ENCODE results near the gene SLC9A9.
"Not testable (repeated sequence)": the region's sequence is repeated elsewhere in the genome, so short reads cannot be mapped to it uniquely, and the experiment has no call there.

Gene SLC9A9

DNA sequence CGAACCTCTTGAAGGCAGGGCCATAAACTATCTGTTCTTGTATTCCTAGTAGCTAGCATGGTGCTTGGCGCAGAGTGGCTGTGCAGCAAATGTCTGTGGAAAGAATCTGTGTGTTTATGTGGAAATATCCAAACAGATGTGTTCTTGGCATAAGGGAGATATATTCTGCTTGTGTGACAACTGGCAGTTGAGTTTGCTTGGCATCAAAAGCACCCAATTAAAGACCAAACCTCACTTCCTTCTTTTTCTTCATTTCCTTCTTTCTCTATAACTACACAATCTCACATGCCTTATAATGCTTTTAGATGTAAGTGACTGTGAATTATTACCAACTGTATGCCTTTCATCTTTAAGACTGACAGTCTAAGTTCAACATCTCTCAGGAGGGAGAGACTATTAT, 296.5 kb downstream of the SLC9A9 start:
- DNase-seq (ENCODE audit: low spot score) = no peak

DNA sequence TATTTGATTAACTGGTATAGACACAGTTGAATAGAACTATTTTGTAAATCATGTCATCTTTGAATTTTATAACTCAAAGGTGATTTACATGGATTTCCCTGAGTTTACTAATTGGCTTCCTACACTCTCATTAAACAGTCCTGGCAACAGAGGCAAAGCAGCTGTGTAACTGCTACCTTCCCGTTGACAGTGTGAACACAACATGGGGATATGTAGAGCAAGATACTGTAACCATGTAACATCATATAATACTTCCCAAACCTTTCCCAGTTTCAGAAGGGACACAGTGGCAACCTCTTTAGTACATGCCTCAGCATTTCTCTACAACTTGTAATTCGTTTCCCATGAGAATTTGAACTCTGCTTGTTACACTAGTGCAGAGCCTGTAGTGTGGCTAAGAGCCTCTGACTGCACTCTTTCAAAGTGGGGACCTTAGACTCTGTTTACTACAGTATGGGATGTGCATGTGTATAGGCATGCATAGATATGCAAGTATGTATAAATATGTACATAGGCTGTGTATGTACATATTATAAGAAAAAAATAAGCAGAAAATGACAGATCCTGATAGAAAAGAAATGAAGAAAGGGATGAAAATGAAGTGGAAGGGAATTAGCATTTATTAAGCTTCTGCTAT, 299.3 kb downstream of the SLC9A9 start:
- DNase-seq (ENCODE audit: low spot score) = no peak

DNA sequence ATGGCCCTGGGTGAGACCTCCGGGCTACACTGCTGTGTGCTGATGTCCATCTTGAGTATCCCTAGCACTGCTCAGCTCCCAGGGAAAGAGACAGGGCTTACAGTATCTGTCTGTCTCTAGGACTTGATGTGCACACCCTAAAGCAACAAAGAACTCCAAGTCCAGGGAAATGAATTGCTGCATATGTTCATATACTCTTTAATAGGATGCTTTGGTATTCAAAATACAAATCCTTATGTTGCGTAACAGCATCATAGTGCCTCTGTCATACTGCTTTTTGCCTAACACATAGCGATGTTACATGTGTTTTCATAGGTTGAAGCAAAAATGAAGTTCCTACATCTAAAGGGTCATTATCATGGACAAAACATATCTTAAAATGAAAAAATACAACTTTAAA, 299.9 kb downstream of the SLC9A9 start:
- DNase-seq (ENCODE audit: low spot score) = no peak

DNA sequence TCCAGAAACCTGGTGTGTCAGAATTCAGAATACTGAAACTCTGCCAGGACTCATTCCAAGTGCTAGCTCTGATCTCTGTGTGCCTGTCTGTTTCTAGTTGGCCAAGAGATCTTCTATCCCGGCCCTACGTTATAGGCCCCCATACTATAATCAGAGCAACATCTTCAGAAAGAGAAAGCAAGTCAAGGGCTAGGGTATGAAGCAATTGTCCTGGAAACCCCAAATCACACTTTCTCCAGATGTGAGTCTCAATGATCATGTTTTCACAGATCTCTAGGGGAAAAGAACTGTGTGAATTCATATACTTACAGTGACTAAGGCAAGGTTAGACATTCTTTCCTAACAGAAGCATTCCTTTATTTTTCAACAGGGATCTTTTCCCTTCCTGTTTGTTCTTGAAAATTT, 309.7 kb downstream of the SLC9A9 start:
- no peak for DNase-seq (ENCODE audit: low spot score)

DNA sequence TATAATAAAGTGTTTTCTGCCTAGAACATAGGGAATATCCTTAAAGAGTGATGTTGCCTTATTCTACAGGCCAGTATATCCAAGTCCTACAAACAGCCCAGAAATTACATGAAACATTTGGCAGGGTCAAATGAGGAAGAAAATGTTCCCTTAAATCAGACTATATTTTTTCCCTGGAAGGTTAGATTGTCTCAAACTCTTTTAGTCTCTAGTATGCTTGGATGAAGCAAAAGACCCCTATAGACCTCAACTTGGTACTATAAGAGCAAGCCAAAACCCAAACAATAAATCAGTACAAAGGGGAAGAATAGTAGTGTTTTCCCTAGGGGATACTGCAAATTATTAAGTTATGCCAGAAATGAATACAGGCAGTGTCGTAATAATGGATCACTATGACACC, 310.2 kb downstream of the SLC9A9 start:
- DNase-seq (ENCODE audit: low spot score) = no peak

DNA sequence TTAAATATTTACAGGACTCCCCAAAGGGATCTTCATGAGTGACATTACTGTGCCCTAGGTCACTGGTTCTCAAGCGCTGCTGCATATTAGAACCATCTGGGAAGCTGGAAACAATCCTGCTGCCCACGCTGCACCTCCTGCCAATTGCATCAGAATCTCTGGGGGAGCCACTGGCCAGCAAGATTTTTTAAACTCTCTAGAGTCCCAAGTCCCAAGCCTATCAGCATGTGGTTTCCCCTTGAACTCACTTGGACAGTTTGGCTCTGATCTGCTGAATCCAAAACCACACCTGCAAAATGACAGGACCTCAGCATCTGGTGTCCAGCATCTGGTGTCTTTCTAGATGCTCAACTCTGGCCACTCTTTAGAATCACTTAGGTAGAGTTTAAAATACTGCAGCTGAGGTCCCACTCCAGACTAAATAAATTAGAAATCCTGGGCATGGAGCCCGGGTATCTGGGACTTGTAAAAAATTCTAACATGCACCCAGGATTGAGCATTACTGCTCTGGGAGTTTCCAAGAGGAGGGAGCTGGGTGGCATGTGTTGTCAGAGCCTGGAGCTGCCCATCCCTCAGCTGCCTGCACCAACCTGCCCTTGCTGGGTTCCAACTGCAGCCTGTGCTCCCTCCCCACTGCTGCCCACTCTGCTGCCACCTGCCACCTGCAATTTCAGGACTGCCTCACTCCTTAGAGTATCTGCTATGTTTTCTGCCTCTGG, 311.3 kb downstream of the SLC9A9 start:
- DNase-seq (ENCODE audit: low spot score) = no peak

DNA sequence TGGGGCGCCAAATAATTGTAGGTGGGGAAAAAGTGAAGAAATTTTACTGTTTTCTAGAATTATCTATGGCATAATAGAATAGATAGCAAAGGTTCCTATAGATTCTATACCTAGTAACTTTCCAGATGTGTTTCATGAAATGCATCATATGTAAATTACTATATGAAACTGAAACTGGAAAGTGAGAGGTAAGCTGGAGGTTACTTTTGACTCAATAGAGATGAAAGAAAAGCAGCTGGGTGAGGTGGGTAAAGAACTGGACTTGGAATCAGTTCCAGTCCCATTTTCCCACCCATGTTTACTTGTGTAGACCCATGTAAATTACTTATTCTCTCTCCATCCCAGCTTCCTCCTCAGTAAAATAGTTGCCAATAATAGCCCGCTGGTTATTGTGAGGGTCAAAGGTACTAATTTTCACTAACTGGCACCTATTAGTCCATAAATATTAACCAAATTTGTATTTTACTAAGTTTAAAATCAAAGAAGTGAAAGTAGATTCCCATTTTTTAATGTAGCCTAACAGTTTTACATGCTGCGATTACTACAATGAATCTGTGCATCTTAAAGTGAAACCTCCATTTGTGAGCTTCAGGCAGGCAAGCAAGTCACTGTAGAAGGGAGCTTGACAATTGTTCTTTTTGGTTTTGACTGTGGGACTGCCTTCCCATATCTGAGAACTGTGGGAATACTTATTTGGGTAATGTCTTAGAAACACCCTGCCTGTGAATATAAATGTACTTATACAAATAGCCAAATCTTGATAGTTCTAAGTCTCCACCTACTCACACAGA, 312.1 kb downstream of the SLC9A9 start:
- no peak for DNase-seq (ENCODE audit: low spot score)

DNA sequence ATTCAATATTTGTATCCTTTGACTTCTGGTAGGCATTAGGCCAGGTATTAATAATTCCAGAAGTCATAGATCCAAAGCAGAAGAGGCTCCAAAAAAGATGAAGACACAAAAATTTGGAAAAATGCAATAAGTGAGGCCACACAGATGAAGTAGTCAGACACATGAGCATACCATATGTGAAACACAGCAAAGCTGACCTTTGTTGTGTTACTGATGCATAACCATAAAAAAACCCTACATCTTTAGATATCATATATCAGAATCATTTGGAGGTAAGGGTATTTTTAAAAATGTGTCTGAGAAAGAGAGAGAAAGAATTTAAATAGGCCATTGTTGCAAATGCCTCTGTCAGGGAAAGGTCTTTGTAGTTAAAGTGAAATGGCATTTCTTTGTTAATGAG, 314.9 kb downstream of the SLC9A9 start:
- no peak for DNase-seq (ENCODE audit: low spot score)

DNA sequence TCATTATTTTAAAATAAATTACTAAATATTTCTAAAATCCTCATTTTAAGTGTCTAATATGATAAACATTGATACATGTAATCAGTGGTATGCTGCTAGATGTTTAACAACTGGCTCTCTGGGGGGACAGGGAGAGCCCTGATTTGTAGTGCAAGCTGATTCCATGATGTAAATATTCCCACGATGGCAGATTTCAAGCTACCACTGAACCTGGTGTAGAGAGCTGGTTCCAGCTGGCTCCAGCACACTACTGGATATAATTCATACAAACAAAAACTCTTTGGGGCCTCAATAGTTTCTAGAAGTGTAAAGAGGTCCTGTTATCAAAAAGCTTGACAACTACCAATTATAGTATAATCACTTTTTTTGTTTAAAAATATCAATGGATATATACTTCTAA, 316.2 kb downstream of the SLC9A9 start:
- no peak for DNase-seq (ENCODE audit: low spot score)

DNA sequence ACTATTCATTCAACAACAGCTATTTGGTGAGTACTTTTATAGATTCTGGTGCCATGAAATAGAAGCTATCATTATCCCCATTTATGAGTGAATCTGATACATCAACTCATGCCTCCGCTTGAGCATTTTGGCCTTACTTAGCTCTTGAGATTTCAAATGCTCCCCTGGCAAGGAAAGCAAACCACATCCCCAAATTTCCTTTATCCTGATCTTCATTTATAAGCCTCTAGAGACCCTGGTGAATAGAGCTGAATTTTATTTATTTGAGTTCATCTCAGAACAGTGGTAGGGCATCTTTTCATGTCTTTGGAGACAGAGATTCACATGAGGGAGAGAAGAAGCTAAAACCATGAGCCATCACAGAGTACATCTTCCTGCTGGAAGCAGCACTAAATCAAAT, 317.2 kb downstream of the SLC9A9 start:
- DNase-seq (ENCODE audit: low spot score) = no peak

DNA sequence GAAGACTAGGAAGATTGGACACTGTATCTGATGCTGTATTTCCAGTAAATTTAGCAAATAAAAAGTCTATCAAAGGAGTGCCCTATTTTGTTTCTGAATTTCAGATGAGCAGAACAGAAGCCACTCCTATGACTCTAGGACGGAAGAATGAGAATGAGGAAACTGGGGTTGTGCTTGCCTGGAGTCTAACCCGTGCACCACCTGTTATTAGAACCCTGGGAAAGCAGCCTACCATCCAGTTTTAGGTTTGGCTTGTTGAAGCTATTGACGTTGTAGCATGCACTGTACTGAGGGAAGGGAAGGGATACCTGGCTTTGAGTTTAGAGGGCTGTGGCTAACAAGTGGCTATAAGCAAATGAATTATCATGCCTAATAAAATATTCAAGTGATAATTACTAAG, 318.5 kb downstream of the SLC9A9 start:
- DNase-seq (ENCODE audit: low spot score) = no peak

DNA sequence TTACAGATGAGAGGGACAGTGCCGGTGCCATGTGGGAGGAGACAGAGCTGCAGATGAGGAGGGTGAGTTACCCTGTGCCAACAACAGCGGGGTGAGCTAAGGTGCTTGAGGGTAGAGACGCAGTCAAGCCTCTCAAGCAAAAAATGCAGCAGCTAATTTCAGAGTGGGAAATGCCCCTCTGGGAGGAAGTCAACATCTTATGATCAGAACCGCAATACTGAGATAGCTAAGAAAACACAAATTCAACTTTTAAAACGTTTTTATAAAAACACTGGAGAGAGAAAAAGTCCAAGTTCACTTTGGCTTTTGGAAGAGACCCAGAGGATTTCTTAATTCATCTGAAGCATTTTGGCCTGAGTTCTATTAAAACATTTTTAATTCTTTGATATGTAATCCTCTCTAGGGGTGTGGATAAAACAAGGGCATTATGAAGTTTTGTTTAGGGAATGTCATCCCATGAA, 319.2 kb downstream of the SLC9A9 start:
- no peak for DNase-seq (ENCODE audit: low spot score)

DNA sequence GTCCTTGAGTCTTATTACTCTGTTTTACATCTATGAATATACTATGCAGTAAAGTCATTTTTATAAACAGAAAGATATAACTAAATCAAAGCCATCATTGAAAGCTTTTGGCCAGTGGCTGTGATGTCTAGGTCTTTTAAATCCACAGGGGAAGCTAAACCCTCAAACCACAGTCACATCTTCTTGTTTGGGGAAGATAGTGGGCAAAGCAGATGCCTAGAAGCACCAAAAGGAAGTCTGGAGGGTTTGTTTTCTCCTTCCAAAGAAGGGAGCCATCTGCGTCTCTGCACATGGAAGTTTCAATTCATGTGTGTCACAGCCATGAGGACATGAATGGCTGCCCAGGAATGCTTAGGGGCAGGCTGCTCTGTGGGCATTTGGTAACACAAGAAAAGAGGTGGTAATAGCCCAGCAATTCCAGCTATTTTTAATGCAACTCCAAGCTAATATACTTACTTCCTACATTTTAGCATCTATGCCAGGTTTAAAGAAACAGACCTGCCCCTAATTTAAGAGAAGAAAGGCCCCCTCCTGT, 322.2 kb downstream of the SLC9A9 start:
- no peak for DNase-seq (ENCODE audit: low spot score)

DNA sequence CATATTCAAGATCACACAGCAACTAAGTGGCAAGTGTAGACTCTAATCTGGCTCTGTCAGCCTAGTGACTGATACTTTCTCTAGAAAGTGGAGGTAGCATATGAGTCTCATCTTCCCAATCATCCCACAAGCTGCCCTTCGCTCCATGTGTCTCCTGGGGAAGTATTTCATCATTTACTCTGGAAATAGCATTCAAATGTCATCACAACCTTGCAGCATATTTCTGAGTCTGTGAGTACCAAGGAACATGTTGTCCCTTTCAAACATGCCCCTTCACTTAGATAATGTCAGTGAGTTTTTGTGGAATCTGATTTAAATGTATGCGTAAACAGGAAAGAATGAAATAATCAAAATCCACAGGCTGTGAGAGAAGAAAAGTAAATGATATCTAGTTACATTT, 322.9 kb downstream of the SLC9A9 start:
- DNase-seq (ENCODE audit: low spot score) = no peak

DNA sequence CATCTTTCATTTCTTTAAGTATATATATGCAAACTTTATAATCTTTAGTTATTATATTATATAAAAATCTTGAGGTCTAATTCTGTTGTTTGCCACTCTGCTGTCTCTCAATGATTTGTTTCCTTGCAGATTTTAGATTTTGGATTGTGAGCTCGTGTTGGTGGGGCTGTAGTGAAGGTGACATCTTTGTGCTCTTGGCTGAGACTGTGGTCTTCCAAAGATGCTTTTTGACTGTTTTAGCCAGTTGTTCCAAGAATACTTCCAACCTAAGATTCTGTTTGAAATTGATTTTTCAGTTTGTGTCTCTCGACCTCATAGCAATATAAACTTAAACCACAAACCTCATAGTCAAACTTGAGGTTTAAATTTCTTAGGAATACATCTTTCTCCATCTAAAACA, 326.5 kb downstream of the SLC9A9 start:
- no peak for DNase-seq (ENCODE audit: low spot score)

DNA sequence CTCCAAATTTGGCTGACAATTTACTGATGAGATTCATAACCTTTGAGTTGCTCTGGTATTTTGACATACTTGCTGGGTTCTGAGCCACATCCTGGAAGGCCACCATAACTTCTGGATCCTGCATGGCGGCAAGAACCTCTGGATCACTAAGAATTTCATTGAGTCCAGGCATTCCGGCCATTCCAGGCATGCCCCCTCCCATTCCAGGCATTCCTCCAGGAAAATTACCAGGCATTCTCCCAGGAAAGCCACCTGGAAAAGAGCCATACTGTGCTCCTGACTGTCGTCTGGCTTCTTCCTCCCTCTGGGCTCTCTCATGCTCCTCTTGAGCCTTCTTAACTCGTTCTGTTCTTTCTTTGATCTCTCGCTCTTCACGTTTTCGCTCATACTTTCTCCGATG, 331.1 kb downstream of the SLC9A9 start:
- DNase-seq (ENCODE audit: low spot score) = not testable (repeated sequence)

DNA sequence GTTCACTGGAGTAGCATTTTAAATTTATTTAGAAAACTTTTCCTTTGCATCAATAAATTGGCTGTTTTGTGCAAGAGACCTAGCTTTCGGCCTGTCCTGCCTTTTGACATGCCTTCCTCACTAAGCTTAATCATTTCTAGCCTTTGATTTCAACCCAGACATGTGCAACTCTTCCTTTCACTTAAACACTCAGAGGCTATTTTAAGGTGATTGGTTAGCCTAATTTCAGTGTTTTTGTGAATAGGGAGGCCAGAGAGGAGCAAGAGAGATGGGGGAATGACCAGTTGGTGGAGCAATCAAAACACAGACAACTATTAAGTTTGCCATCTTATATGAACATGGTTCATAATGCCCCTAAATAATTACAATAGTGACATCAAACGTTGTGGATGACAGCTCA, 333.4 kb downstream of the SLC9A9 start:
- no peak for DNase-seq (ENCODE audit: low spot score)

DNA sequence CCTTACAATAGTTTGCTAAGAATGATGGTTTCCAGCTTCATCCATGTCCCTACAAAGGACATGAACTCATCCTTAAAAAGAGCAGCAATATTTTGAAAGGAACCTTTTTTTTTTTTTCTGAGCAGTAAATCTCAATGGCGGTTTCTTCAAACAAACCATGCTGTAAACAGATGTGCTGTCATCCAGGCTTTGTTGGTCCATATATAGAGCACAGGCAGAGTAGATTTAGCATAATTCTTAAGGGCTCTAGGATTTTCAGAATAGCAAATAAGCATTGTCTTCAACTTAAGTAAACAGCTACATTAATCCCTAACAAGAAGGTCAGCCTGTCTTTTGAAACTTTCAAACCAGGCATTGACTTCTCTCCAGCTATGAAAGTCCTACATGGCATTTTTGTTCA, 334.2 kb downstream of the SLC9A9 start:
- no peak for DNase-seq (ENCODE audit: low spot score)

DNA sequence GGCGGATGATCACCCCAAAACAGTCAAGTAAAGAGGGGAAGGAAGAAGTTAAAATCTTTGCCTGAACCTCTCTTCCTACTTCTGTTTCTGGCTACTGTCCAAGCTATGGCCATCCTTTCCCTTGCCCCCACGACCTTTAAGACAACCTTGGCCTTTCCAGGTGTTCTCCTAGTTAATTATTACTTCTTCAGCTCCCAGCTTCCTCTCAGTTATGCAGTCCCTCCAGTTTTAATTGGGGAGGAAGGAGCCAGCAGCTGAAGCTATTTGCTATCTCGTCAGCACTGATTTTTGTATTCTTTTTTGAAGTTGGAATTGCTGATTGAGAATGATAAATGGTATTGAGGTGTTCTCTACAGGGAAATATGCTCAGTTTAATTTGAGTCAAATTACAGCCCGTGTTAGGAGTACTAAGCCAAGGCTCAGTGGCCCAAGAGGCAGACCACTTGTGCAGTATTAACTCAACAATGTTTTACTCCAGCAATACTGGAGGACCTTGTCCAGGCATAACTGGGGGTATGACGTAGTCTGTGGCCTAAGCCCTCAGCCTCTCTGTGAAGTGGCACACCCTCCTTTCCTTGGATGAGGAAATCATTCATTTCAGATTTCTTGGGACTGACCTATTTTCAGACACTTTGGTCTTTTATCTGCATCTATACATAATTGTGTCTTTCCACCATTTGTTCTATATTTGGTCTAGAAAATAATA, 336.9 kb downstream of the SLC9A9 start:
- no peak for DNase-seq (ENCODE audit: low spot score)

DNA sequence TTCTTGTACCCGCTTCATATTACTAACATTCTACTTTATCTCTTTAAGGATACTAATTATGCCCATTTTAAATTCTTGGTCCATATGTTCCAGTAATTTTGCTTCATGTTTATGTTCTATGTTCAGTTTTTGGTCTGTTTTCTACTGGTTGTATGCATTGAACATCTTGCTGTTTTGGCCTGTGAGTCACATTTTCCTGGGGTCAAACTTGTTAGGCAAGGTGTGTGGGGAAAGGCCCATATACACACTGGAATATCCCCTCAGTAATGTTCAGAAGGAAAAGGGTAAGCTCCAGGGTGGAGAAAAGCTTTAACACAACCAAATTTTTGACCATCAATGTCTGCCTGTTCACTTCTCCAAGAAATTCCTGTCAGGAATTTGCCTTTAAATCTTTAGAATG, 337.7 kb downstream of the SLC9A9 start:
- DNase-seq (ENCODE audit: low spot score) = no peak

DNA sequence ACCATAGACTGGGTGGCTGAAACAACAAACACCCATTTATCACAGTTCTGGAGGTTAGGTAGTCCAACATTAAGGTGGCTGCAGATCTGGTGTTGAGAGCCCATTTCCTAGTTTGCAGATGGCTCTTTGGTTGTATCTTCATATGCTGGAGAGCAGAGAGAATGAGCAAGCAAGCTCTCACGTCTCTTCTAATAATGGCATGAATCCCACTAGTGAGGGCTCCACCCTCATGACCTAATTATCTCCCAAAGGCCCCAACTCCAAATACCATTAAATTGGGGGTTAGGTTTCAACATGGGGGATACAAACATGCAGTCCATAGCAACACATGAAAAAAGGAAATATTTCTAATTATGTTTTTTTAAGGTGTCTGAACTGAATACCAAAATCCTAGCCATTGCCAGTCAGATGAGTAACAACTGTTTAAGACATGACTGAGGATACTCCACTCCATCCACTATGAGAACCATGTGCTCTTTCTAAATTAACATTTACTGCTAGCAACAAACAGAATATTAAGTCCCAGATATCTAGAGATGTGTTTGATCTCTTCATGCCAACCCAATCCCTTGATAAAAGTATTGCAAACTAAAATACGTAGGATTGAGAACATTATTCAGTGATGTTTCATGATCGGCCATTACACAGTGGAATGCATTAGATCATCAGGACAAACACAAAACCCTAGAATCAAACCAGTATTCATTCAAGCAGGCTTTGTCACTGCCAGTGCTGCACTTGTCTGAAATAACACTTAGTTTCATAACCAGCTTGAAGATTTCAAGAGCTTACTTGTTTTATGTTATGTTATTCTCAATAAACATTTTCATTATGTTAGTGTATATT, 340.3 kb downstream of the SLC9A9 start:
- DNase-seq (ENCODE audit: low spot score) = no peak

Measured in CD4-positive, alpha-beta T cell treated with Interleukin-15 for 4 hours (primary cell).